Stimulated activated CD4-positive, alpha-beta T cell treated with anti-CD3 and anti-CD28 coated beads, Interleukin-2, amount 100 ng/mL, for 48 hours (primary cell): Measurements from ENCODE around the gene ELMO1.

Experiments used
- DNase-seq, 2 donors: peaks; one replicate each; pipeline ENCODE4 v3.0.0-alpha.2; 2020

ELMO1 gene

GRCh38 chr7:36965625-36966024, 483.0 kb downstream of the ELMO1 start:
- DNase-seq, result no peak

GRCh38 chr7:36964297-36964696, 484.4 kb downstream of the ELMO1 start:
- no peak for DNase-seq

- DNase-seq, result no peak
These were observed 486.3 kb downstream of the ELMO1 start for GRCh38 chr7:36962367-36962766.

- no peak for DNase-seq
These were observed 487.0 kb downstream of the ELMO1 start for GRCh38 chr7:36961693-36962092.

- peak in 1 of 2 donors; percentile 10 for DNase-seq
These were observed 487.6 kb downstream of the ELMO1 start for GRCh38 chr7:36961097-36961496.

GRCh38 chr7:36960105-36960504, 488.6 kb downstream of the ELMO1 start:
- no peak for DNase-seq

- no peak for DNase-seq
These were observed 490.4 kb downstream of the ELMO1 start for GRCh38 chr7:36958111-36958733.

- no peak for DNase-seq
These were observed 491.0 kb downstream of the ELMO1 start for GRCh38 chr7:36957620-36958019.

- no peak for DNase-seq
These were observed 491.9 kb downstream of the ELMO1 start for GRCh38 chr7:36956814-36957213.

- DNase-seq, result no peak
These were observed 493.1 kb downstream of the ELMO1 start for GRCh38 chr7:36955456-36956129.

- no peak for DNase-seq
These were observed 497.4 kb downstream of the ELMO1 start for GRCh38 chr7:36951257-36951697.

- DNase-seq, result no peak
These were observed 498.7 kb downstream of the ELMO1 start for GRCh38 chr7:36949711-36950600.

- no peak for DNase-seq
These were observed 502.3 kb downstream of the ELMO1 start for GRCh38 chr7:36946401-36946739.

GRCh38 chr7:36945612-36946400, 502.9 kb downstream of the ELMO1 start:
- no peak for DNase-seq

- DNase-seq, result no peak
These were observed 503.8 kb downstream of the ELMO1 start for GRCh38 chr7:36944838-36945237.

GRCh38 chr7:36943591-36944435, 504.9 kb downstream of the ELMO1 start:
- no peak for DNase-seq

- DNase-seq, result no peak
These were observed 505.7 kb downstream of the ELMO1 start for GRCh38 chr7:36942955-36943354.

- DNase-seq, result no peak
These were observed 506.1 kb downstream of the ELMO1 start for GRCh38 chr7:36942541-36942940.

- DNase-seq, result no peak
These were observed 506.6 kb downstream of the ELMO1 start for GRCh38 chr7:36942025-36942424.

- no peak for DNase-seq
These were observed 507.3 kb downstream of the ELMO1 start for GRCh38 chr7:36941359-36941758.

GRCh38 chr7:36939816-36940215, 508.8 kb downstream of the ELMO1 start:
- DNase-seq, result no peak
